ENCODE data around the gene CYP2C19.
"Not testable (repeated sequence)": the region's sequence is repeated elsewhere in the genome, so short reads cannot be mapped to it uniquely, and the experiment has no call there.

The CYP2C19 gene

GRCh38 chr10:94762393-94762792, at the start of gene CYP2C19:
Gene CYP2C19, plus strand, starts transcription at chr10:94762681. Its CDS starts 25 bp downstream, at chr10:94762706.
- no peak for DNase-seq

GRCh38 chr10:94725871-94726270, 36.6 kb upstream of the CYP2C19 start:
- no peak for DNase-seq

GRCh38 chr10:94735197-94735596, 27.3 kb upstream of the CYP2C19 start:
- no peak for DNase-seq

- no peak for DNase-seq
These were observed 23.9 kb upstream of the CYP2C19 start for GRCh38 chr10:94738588-94738987.

- DNase-seq = no peak
These were observed 15.3 kb upstream of the CYP2C19 start for GRCh38 chr10:94747137-94747536.

- DNase-seq = no peak
These were observed 14.6 kb upstream of the CYP2C19 start for GRCh38 chr10:94747838-94748237.

- DNase-seq = no peak
These were observed 4.6 kb upstream of the CYP2C19 start for GRCh38 chr10:94757916-94758315.

- no peak for DNase-seq
These were observed 1.8 kb upstream of the CYP2C19 start for GRCh38 chr10:94760586-94761178.

- DNase-seq = not testable (repeated sequence)
These were observed 12.9 kb downstream of the CYP2C19 start for GRCh38 chr10:94775425-94775824.

- no peak for DNase-seq
These were observed 15.5 kb downstream of the CYP2C19 start for GRCh38 chr10:94777886-94778458.

GRCh38 chr10:94780844-94781243, 18.4 kb downstream of the CYP2C19 start:
- no peak for DNase-seq

- no peak for DNase-seq
These were observed 21.8 kb downstream of the CYP2C19 start for GRCh38 chr10:94784256-94784655.

GRCh38 chr10:94785211-94785610, 22.7 kb downstream of the CYP2C19 start:
- no peak for DNase-seq

GRCh38 chr10:94800551-94800950, 38.1 kb downstream of the CYP2C19 start:
- not testable (repeated sequence) for DNase-seq

GRCh38 chr10:94803307-94803706, 40.8 kb downstream of the CYP2C19 start:
- DNase-seq = no peak

- not testable (repeated sequence) for DNase-seq
These were observed 67.5 kb downstream of the CYP2C19 start for GRCh38 chr10:94830025-94830424.

GRCh38 chr10:94846204-94846603, 83.7 kb downstream of the CYP2C19 start:
- no peak for DNase-seq

GRCh38 chr10:94850766-94851165, 88.3 kb downstream of the CYP2C19 start:
- DNase-seq = no peak

- no peak for DNase-seq
These were observed 88.8 kb downstream of the CYP2C19 start for GRCh38 chr10:94851263-94851662.

- DNase-seq = no peak
These were observed 90.0 kb downstream of the CYP2C19 start for GRCh38 chr10:94852438-94852837.

GRCh38 chr10:94853065-94853464, 90.6 kb downstream of the CYP2C19 start:
- DNase-seq = no peak

GRCh38 chr10:94858005-94858404, 95.5 kb downstream of the CYP2C19 start:
- DNase-seq = no peak

- DNase-seq = no peak
These were observed 96.6 kb downstream of the CYP2C19 start for GRCh38 chr10:94859086-94859485.

GRCh38 chr10:94878649-94879048, 116.2 kb downstream of the CYP2C19 start:
- DNase-seq = no peak

GRCh38 chr10:94879214-94879613, 116.7 kb downstream of the CYP2C19 start:
- DNase-seq = no peak
